Stomach (tissue), 9 donors: ENCODE results near the gene PSTPIP2. TPM values are rescaled to one million over a fixed set of nuclear protein-coding genes. Genes with fewer than 3 reads are reported as not detected.
A peak's percentile ranks its signal among the peaks of the same experiment; 100 is the strongest.

ENCODE experiments used
- DNase-seq, 2 donors: peaks; one replicate each; pipeline versions ENCODE4 v3.0.0 to v3.0.0-alpha.2; 2013 to 2019
- H3K27ac ChIP-seq, 5 donors: fragments of 200-600 bp in 4 of 5; sonication (generic) in 4 of 5; one replicate each; pipeline ENCODE4 v1.5.1; 2013 to 2019; ENCODE audit warnings: mild to moderate bottlenecking in 1 of 5, moderate library complexity in 1 of 5
- H3K27me3 ChIP-seq, 3 donors: fragments of 200-600 bp; sonication (generic); one replicate each; pipeline ENCODE4 v1.5.1; 2017 to 2019; ENCODE audit warnings: mixed run types in 1 of 3
- H3K36me3 ChIP-seq, 4 donors: fragments of 200-600 bp; sonication (generic); 1 replicate in 3 of 4; 2 replicates in 1 of 4; pipeline ENCODE4 v1.5.1; 2016 to 2019
- H3K4me1 ChIP-seq, 4 donors: fragments of 200-600 bp; sonication (generic); one replicate each; pipeline ENCODE4 v1.5.1; 2016 to 2019
- H3K4me3 ChIP-seq, 4 donors: fragments of 200-600 bp; sonication (generic) in 3 of 4; one replicate each; pipeline ENCODE4 v1.5.1; 2016 to 2019; ENCODE audit warnings: mild to moderate bottlenecking in 1 of 4
- H3K9me3 ChIP-seq, 4 donors: fragments of 200-600 bp; sonication (generic); one replicate each; pipeline ENCODE4 v1.5.1; 2016 to 2019
- EP300 ChIP-seq: sonication (generic); formaldehyde crosslinking; IDR thresholded peaks from one replicate; pipeline ENCODE4 v1.6.1; 2017; ENCODE audit warnings: antibody characterized with exemption
- POLR2A ChIP-seq, 4 donors: fragments of 450-650 bp; IDR thresholded peaks; one replicate each; pipeline ENCODE4 v1.6.1; 2016; ENCODE audit warnings: antibody characterized with exemption in 4 of 4, control low read depth in 2 of 4, mild to moderate bottlenecking in 1 of 4, moderate library complexity in 1 of 4
- POLR2AphosphoS5 ChIP-seq, 3 donors: sonication (generic); formaldehyde crosslinking; IDR thresholded peaks; one replicate each; pipeline ENCODE4 v1.6.1; 2016; ENCODE audit warnings: antibody characterized with exemption in 3 of 3
- WGBS, 5 donors: extraction: QIAGEN DNeasy Blood & Tissue Kit in 3 of 5; methylation state at CpG; one replicate each; pipeline versions ENCODE4 v1.1.5 to v1.1.7; 2013 to 2018; 5-methylcytosine and 5-hydroxymethylcytosine counted together
- intact Hi-C: fragments of 100-400 bp; cut with DNase I; formaldehyde crosslinking; loops from one replicate; pipeline ENCODE4 v1.15.1; 2023; ENCODE audit warnings: low total_unique reads
- polyA plus RNA-seq, 3 donors: library from polyadenylated mRNA; stranded (reverse); fragments of 200-250 nt; gene quantifications; one replicate each; pipeline ENCODE4 v1.2.3, GENCODE V29; 2013
- total RNA-seq, 5 donors: library from RNA; depleted of rRNA; stranded (reverse); fragments of >200 nt; gene quantifications; one replicate each; pipeline versions ENCODE4 v1.1.0 to v1.2.3, GENCODE V29; 2014 to 2016
- TF ChIP-seq, protein P1 (sequence below), 7 experiments: fragments of 450-650 bp in 4 of 7; fragments of 200-600 bp in 3 of 7; sonication (generic) in 3 of 7; IDR thresholded peaks; one replicate each; pipeline ENCODE4 v1.5.1; 2016 to 2019; ENCODE audit warnings: antibody characterized with exemption in 7 of 7, control low read depth in 2 of 7, mild to moderate bottlenecking in 1 of 7
- donor health status: healthy with polysubstance abuse.
- donor health status: Bipolar disorder and iron deficiency.
- donor health status: healthy.

The PSTPIP2 gene
- total and polyA plus RNA-seq, 8 donors = 1.2 to 11.0 (median 7.0) TPM

GRCh38 chr18:46031741-46032140 is 40.3 kb downstream of the PSTPIP2 start:
- Histone ChIP-seq H3K4me1 (peaks cover 3 to 21% (median 14%) of the 10 kb centered on the region in 4 donors), H3K27ac (no peak overlapping the region), H3K36me3 (peaks cover 0 to 14% (median 2%) of the 10 kb centered on the region in 4 donors), H3K27me3 (no peaks in the 10 kb centered on the region), H3K9me3 (no peaks in the 10 kb centered on the region), H3K4me3 (no peak overlapping the region)
- no peak for DNase-seq
- 90 to 97% (median 95%) methylated on average over 4 of the region's 4 CpGs for WGBS, 5 donors
- intact Hi-C loops = no loop called here
- no peak for TF ChIP-seq EP300
- no peak for TF ChIP-seq POLR2A (IDR thresholded peaks at IDR 0.05)
- TF ChIP-seq POLR2AphosphoS5 (IDR thresholded peaks at IDR 0.05) = no peak
- TF ChIP-seq, protein P1, sequence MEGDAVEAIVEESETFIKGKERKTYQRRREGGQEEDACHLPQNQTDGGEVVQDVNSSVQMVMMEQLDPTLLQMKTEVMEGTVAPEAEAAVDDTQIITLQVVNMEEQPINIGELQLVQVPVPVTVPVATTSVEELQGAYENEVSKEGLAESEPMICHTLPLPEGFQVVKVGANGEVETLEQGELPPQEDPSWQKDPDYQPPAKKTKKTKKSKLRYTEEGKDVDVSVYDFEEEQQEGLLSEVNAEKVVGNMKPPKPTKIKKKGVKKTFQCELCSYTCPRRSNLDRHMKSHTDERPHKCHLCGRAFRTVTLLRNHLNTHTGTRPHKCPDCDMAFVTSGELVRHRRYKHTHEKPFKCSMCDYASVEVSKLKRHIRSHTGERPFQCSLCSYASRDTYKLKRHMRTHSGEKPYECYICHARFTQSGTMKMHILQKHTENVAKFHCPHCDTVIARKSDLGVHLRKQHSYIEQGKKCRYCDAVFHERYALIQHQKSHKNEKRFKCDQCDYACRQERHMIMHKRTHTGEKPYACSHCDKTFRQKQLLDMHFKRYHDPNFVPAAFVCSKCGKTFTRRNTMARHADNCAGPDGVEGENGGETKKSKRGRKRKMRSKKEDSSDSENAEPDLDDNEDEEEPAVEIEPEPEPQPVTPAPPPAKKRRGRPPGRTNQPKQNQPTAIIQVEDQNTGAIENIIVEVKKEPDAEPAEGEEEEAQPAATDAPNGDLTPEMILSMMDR (IDR thresholded peaks at IDR 0.05) = no peak

DNA sequence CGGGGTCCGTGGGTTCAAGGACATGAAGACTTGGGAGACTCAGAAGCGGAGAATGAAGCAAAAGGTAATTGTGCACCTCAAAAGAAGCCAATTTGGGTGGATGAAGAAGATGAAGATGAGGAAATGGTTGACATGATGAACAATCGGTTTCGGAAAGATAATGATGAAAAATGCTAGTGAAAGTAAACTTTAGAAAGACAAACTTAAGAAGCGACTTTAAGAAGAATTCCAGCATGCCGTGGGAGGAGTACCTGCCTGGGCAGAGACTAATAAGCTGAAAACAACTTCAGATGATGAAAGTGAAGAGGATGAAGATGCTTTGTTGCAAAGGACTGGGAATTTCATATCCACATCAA is 43.5 kb downstream of the PSTPIP2 start:
- WGBS, 5 donors = 51 to 59% (median 57%) methylated on average over 7 of the region's 7 CpGs
- DNase-seq = no peak
- peaks cover 3 to 18% (median 13%) of the 10 kb centered on the region in 4 donors for H3K4me1 ChIP-seq
- intact Hi-C loops = no loop called here
- no peaks in the 10 kb centered on the region for H3K9me3 ChIP-seq
- peak overlapping the region in 4 of 5 donors; percentile 11 to 76 (median 64) for H3K27ac ChIP-seq
- TF ChIP-seq, protein P1 (IDR thresholded peaks at IDR 0.05) = no peak
- TF ChIP-seq EP300 = no peak
- TF ChIP-seq POLR2A (IDR thresholded peaks at IDR 0.05) = no peak
- no peak for TF ChIP-seq POLR2AphosphoS5 (IDR thresholded peaks at IDR 0.05)
- H3K36me3 ChIP-seq = peaks cover 0 to 6% (median 2%) of the 10 kb centered on the region in 4 donors
- H3K27me3 ChIP-seq = no peaks in the 10 kb centered on the region
- H3K4me3 ChIP-seq = peak overlapping the region; percentile 53 to 60 (median 54)

DNA sequence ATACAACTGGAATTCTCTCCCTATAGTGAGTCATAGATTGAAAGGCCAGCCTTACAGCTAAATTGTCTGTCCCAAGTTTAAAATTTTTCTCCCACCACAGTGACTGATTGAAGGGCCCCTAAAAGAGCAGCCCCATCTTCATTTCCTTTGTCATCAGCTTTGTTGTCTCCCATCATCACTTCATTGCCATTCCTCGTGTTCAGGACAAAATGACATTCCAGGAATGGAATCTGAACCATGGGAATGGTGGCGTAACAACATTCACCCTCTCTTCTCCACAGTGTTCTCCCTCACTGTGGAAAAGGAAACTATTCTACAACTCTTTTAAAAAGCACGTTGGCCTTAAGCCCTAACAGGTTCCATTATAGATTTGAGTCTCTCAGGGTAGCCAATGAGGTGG is 52.1 kb downstream of the PSTPIP2 start:
- H3K36me3 ChIP-seq = peaks cover 0 to 12% (median 6%) of the 10 kb centered on the region in 4 donors
- H3K27ac ChIP-seq = no peak overlapping the region
- no peaks in the 10 kb centered on the region for H3K27me3 ChIP-seq
- intact Hi-C loops = no loop called here
- no peaks in the 10 kb centered on the region for H3K9me3 ChIP-seq
- DNase-seq = no peak
- H3K4me1 ChIP-seq = no peaks in the 10 kb centered on the region
- TF ChIP-seq POLR2A (IDR thresholded peaks at IDR 0.05) = no peak
- no peak for TF ChIP-seq POLR2AphosphoS5 (IDR thresholded peaks at IDR 0.05)
- no peak for TF ChIP-seq EP300
- TF ChIP-seq, protein P1 (IDR thresholded peaks at IDR 0.05) = no peak
- 83 to 91% (median 90%) methylated on average over 3 of the region's 3 CpGs for WGBS, 5 donors
- no peak overlapping the region for H3K4me3 ChIP-seq

GRCh38 chr18:46013484-46014189 is 58.4 kb downstream of the PSTPIP2 start:
- H3K27ac ChIP-seq = no peak overlapping the region
- WGBS, 5 donors = 69 to 84% (median 80%) methylated on average over 5 of the region's 5 CpGs
- no peak overlapping the region for H3K4me3 ChIP-seq
- peaks cover 0 to 34% (median 30%) of the 10 kb centered on the region in 4 donors for H3K36me3 ChIP-seq
- intact Hi-C loops = no loop called here
- no peaks in the 10 kb centered on the region for H3K27me3 ChIP-seq
- H3K4me1 ChIP-seq = peaks cover 0 to 15% (median 0%) of the 10 kb centered on the region in 4 donors
- TF ChIP-seq POLR2A (IDR thresholded peaks at IDR 0.05) (no peak), EP300 (no peak), POLR2AphosphoS5 (IDR thresholded peaks at IDR 0.05) (no peak)
- TF ChIP-seq, protein P1 (IDR thresholded peaks at IDR 0.05) = no peak
- DNase-seq = no peak
- no peaks in the 10 kb centered on the region for H3K9me3 ChIP-seq
